ENCODE results near the gene CDT1. TPM values are rescaled to one million over a fixed set of nuclear protein-coding genes. Genes with fewer than 3 reads are reported as not detected.
"Not testable (repeated sequence)": the region's sequence is repeated elsewhere in the genome, so short reads cannot be mapped to it uniquely, and the experiment has no call there.

Gene CDT1
- total RNA-seq, 1 experiment from 2014 or later: 30.6 TPM

- DNase-seq (ENCODE audit: low read depth): no peak
These were observed 13.3 kb downstream of the CDT1 start for GRCh38 chr16:88816736-88817535.

- no peak for DNase-seq (ENCODE audit: low read depth)
These were observed 14.4 kb downstream of the CDT1 start for GRCh38 chr16:88817785-88818574.

GRCh38 chr16:88818575-88818874 lies 14.9 kb downstream of the CDT1 start:
- no peak for DNase-seq (ENCODE audit: low read depth)

- no peak for DNase-seq (ENCODE audit: low read depth)
These were observed 15.5 kb downstream of the CDT1 start for GRCh38 chr16:88819126-88819525.

- no peak for DNase-seq (ENCODE audit: low read depth)
These were observed 16.9 kb downstream of the CDT1 start for GRCh38 chr16:88820385-88821025.

- no peak for DNase-seq (ENCODE audit: low read depth)
These were observed 17.7 kb downstream of the CDT1 start for GRCh38 chr16:88821168-88821850.

- DNase-seq (ENCODE audit: low read depth): no peak
These were observed 18.9 kb downstream of the CDT1 start for GRCh38 chr16:88822281-88823040.

GRCh38 chr16:88823646-88824045 lies 20.1 kb downstream of the CDT1 start:
- DNase-seq (ENCODE audit: low read depth): not testable (repeated sequence)

- no peak for DNase-seq (ENCODE audit: low read depth)
These were observed 20.9 kb downstream of the CDT1 start for GRCh38 chr16:88824256-88825077.

GRCh38 chr16:88825146-88825545 lies 21.6 kb downstream of the CDT1 start:
- DNase-seq (ENCODE audit: low read depth): no peak

GRCh38 chr16:88826070-88826840 lies 22.7 kb downstream of the CDT1 start:
- no peak for DNase-seq (ENCODE audit: low read depth)

GRCh38 chr16:88827727-88828126 lies 24.1 kb downstream of the CDT1 start:
- DNase-seq (ENCODE audit: low read depth): no peak

- no peak for DNase-seq (ENCODE audit: low read depth)
These were observed 25.1 kb downstream of the CDT1 start for GRCh38 chr16:88828711-88829110.

GRCh38 chr16:88830258-88830657 lies 26.7 kb downstream of the CDT1 start:
- no peak for DNase-seq (ENCODE audit: low read depth)

- DNase-seq (ENCODE audit: low read depth): no peak
These were observed 27.2 kb downstream of the CDT1 start for GRCh38 chr16:88830783-88831182.

GRCh38 chr16:88831838-88832237 lies 28.2 kb downstream of the CDT1 start:
- DNase-seq (ENCODE audit: low read depth): no peak

- DNase-seq (ENCODE audit: low read depth): no peak
These were observed 29.5 kb downstream of the CDT1 start for GRCh38 chr16:88833086-88833485.

GRCh38 chr16:88834670-88835069 lies 31.1 kb downstream of the CDT1 start:
- DNase-seq (ENCODE audit: low read depth): no peak

- DNase-seq (ENCODE audit: low read depth): no peak
These were observed 31.8 kb downstream of the CDT1 start for GRCh38 chr16:88835383-88835782.

GRCh38 chr16:88835818-88836217 lies 32.2 kb downstream of the CDT1 start:
- DNase-seq (ENCODE audit: low read depth): no peak
